Right lobe of liver (tissue), 6 donors: Measurements from ENCODE around the gene CFAP77. TPM values are rescaled to one million over a fixed set of nuclear protein-coding genes. Genes with fewer than 3 reads are reported as not detected.

Source experiments
- ATAC-seq, 4 donors: fragments of 200-7000 bp; cut with Tn5 transposase; one replicate each; pipeline ENCODE4 v1.9.1; 2020; ENCODE audit warnings: mild to moderate bottlenecking in 4 of 4, moderate library complexity in 4 of 4
- DNase-seq, 3 donors: peaks; one replicate each; pipeline ENCODE4 v3.0.0-alpha.2; 2020
- H3K27ac ChIP-seq, 3 donors: fragments of 200-600 bp; one replicate each; pipeline ENCODE4 v1.8.0; 2022
- H3K27me3 ChIP-seq, 2 donors: fragments of 200-600 bp; one replicate each; pipeline ENCODE4 v1.8.0; 2022
- H3K36me3 ChIP-seq, 4 donors: fragments of 200-600 bp; sonication (generic) in 1 of 4; one replicate each; pipeline versions ENCODE4 v1.5.1 to v1.8.0; 2017 to 2022; ENCODE audit warnings: control low read depth in 1 of 4
- H3K4me1 ChIP-seq, 4 donors: fragments of 200-600 bp; sonication (generic) in 1 of 4; one replicate each; pipeline versions ENCODE4 v1.5.1 to v1.8.0; 2017 to 2022; ENCODE audit warnings: control low read depth in 1 of 4
- H3K4me3 ChIP-seq, 3 donors: fragments of 200-600 bp; one replicate each; pipeline ENCODE4 v1.8.0; 2022
- H3K9me3 ChIP-seq, 4 donors: fragments of 200-600 bp; sonication (generic) in 1 of 4; one replicate each; pipeline versions ENCODE4 v1.5.1 to v1.8.0; 2017 to 2022; ENCODE audit warnings: control low read depth in 1 of 4
- CTCF ChIP-seq, 4 donors: fragments of 200-600 bp in 3 of 4; fragments of 450-650 bp in 1 of 4; IDR thresholded peaks; one replicate each; pipeline versions ENCODE4 v1.5.1 to v1.8.0; 2016 to 2022; ENCODE audit warnings: antibody characterized with exemption in 4 of 4, mild to moderate bottlenecking in 2 of 4
- POLR2A ChIP-seq: fragments of 450-650 bp; IDR thresholded peaks from one replicate; pipeline ENCODE4 v1.6.1; 2017; ENCODE audit warnings: antibody characterized with exemption, mild to moderate bottlenecking
- WGBS: methylation state at CpG from one replicate; pipeline ENCODE4 v1.1.6; 2018; ENCODE audit warnings: low coverage, low lambda C conversion rate; ENCODE audit not compliant: insufficient coverage; ENCODE audit errors: missing lambda C conversion rate; 5-methylcytosine and 5-hydroxymethylcytosine counted together
- intact Hi-C, 2 donors: fragments of 100-400 bp; cut with DNase I; formaldehyde crosslinking; loops; one replicate each; pipeline versions ENCODE4 v1.11.2 to v1.14.1; 2022
- total RNA-seq, 6 experiments: library from RNA; depleted of rRNA in 2 of 6; stranded (reverse); fragments of >200 nt in 2 of 6; fragmentation: NEBNext Ultra II Directional in 3 of 6; extraction: Animal tissue kit (Norgen Biotek cat#: 25700) in 3 of 6; gene quantifications; one replicate each; pipeline versions ENCODE4 v1.1.0 to v1.2.4, GENCODE V29; 2016 to 2023
- donor health status: DM: no; HTN: yes; CAD: no.
- donor health status: DM: no; HTN: no; CAD: no.
- donor health status: DM: no; HTN: no; CAD: no.
- donor health status: DM: no; HTN: yes; CAD: no.
- donor health status: DM: no; HTN: yes; CAD: no.

The CFAP77 gene
- total RNA-seq, 6 experiments from 2014 or later, result not detected

GRCh38 chr9:132572921-132573320, 162.9 kb downstream of the CFAP77 start:
- Histone ChIP-seq H3K4me3 (no peak overlapping the region), H3K27ac (no peak overlapping the region), H3K27me3 (no peaks in the 10 kb centered on the region), H3K36me3 (no peaks in the 10 kb centered on the region), H3K9me3 (no peaks in the 10 kb centered on the region), H3K4me1 (no peaks in the 10 kb centered on the region)
- 31% methylated on average over 6 of the region's 8 CpGs for WGBS
- ATAC-seq (no peak), DNase-seq (no peak)
- TF ChIP-seq POLR2A (no peak), CTCF (IDR thresholded peaks at IDR 0.05) (no peak)
- intact Hi-C loops, result no loop called here

GRCh38 chr9:132575005-132575609, 165.1 kb downstream of the CFAP77 start:
- H3K27me3 ChIP-seq, result peaks cover 0 to 19% of the 10 kb centered on the region in 2 donors
- ATAC-seq (peak; percentile 85 to 96 (median 89)), DNase-seq (peak; percentile 62 to 80 (median 79))
- no peaks in the 10 kb centered on the region for H3K4me1 ChIP-seq
- H3K4me3 ChIP-seq, result no peak overlapping the region
- H3K9me3 ChIP-seq, result no peaks in the 10 kb centered on the region
- intact Hi-C loops, result loop anchor here (5.0 kb wide), 1 partner anchor 68 kb away; no protein-coding TSS in a partner anchor
- no peak for TF ChIP-seq POLR2A
- TF ChIP-seq CTCF (IDR thresholded peaks at IDR 0.05), result peak; percentile 60 to 70 (median 68)
- H3K36me3 ChIP-seq, result no peaks in the 10 kb centered on the region
- WGBS, result 23% methylated on average over 7 of the region's 16 CpGs
- H3K27ac ChIP-seq, result no peak overlapping the region

- Histone ChIP-seq H3K27me3 (peaks cover 0 to 26% of the 10 kb centered on the region in 2 donors), H3K4me1 (no peaks in the 10 kb centered on the region), H3K27ac (no peak overlapping the region), H3K36me3 (no peaks in the 10 kb centered on the region), H3K4me3 (no peak overlapping the region), H3K9me3 (no peaks in the 10 kb centered on the region)
- ATAC-seq (no peak), DNase-seq (peak in 1 of 3 donors; percentile 6)
- WGBS, result 70% methylated on average over 4 of the region's 5 CpGs
- intact Hi-C loops, result loop anchor here (5.0 kb wide), 1 partner anchor 69 kb away; no protein-coding TSS in a partner anchor
- TF ChIP-seq POLR2A (no peak), CTCF (IDR thresholded peaks at IDR 0.05) (no peak)
These were observed 165.8 kb downstream of the CFAP77 start for GRCh38 chr9:132575811-132576210.

DNA sequence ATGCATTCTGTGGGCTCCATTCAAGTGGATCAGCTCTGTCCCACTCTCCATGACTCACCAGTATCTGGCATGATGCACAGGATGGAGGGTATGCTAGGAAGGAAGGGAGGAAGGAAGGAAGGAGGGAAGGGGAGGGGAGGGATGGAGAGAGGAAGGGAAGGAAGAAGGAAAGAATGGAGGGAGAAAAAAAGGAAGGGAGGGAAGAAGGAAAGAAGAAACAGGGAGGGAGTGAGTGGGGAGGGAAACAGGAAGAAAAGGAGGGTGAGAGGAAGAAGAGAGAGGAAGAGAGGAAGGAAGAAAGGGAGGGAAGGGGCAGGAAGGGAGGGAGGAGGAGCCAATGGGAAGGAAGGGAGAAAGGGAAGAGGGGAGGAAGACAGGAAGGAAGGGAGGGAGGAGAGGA, 167.1 kb downstream of the CFAP77 start:
- intact Hi-C loops, result loop anchor here (5.0 kb wide), 1 partner anchor 70 kb away; no protein-coding TSS in a partner anchor

More for the DNA sequence above, 167.1 kb downstream of the CFAP77 start:
- Histone ChIP-seq H3K4me1 (peaks cover 0 to 5% (median 0%) of the 10 kb centered on the region in 4 donors), H3K36me3 (no peaks in the 10 kb centered on the region), H3K27ac (no peak overlapping the region), H3K27me3 (peaks cover 0 to 36% of the 10 kb centered on the region in 2 donors), H3K4me3 (no peak overlapping the region), H3K9me3 (no peaks in the 10 kb centered on the region)
- ATAC-seq (no peak), DNase-seq (no peak)
- TF ChIP-seq CTCF (IDR thresholded peaks at IDR 0.05), result no peak
- TF ChIP-seq POLR2A, result no peak
